AG10803 (cell line): ENCODE measurements around the gene NTRK1.

Experiments used
- DNase-seq: peaks from one replicate; pipeline ENCODE4 v3.0.0; 2010; ENCODE audit warnings: low read depth
- H3K4me3 ChIP-seq: 2 replicates; pipeline ENCODE4 v1.5.1; 2011; ENCODE audit warnings: mild to moderate bottlenecking, low read length, control low read depth
- CTCF ChIP-seq: conservative IDR thresholded peaks from 2 replicates; pipeline ENCODE4 v1.5.1; 2011; ENCODE audit warnings: mild to moderate bottlenecking, low read length, control low read depth, inconsistent platforms

The NTRK1 gene

GRCh38 chr1:156877433-156878170 lies 16.9 kb downstream of the NTRK1 start:
- TF ChIP-seq CTCF: no peak
- H3K4me3 ChIP-seq: no peak overlapping the region
- no peak for DNase-seq

GRCh38 chr1:156879876-156880275 lies 19.2 kb downstream of the NTRK1 start:
- DNase-seq: no peak
- TF ChIP-seq CTCF: no peak
- H3K4me3 ChIP-seq: no peak overlapping the region

- no peak for DNase-seq
- no peak for TF ChIP-seq CTCF
Observed at GRCh38 chr1:156880473-156880872, 19.8 kb downstream of the NTRK1 start.

GRCh38 chr1:156881101-156881500 lies 20.4 kb downstream of the NTRK1 start:
- no peak for DNase-seq
- TF ChIP-seq CTCF: no peak

More at GRCh38 chr1:156880473-156880872, 19.8 kb downstream of the NTRK1 start:
- no peak overlapping the region for H3K4me3 ChIP-seq

GRCh38 chr1:156881663-156882062 lies 21.0 kb downstream of the NTRK1 start:
- H3K4me3 ChIP-seq: no peak overlapping the region
- no peak for DNase-seq
- TF ChIP-seq CTCF: no peak

More at GRCh38 chr1:156881101-156881500, 20.4 kb downstream of the NTRK1 start:
- no peak overlapping the region for H3K4me3 ChIP-seq

GRCh38 chr1:156882543-156882942 lies 21.9 kb downstream of the NTRK1 start:
- TF ChIP-seq CTCF: no peak
- no peak overlapping the region for H3K4me3 ChIP-seq
- no peak for DNase-seq

- no peak for DNase-seq
- no peak for TF ChIP-seq CTCF
- no peak overlapping the region for H3K4me3 ChIP-seq
Observed at GRCh38 chr1:156883919-156884318, 23.3 kb downstream of the NTRK1 start.
